Measurements from ENCODE around the gene APOE. TPM values are rescaled to one million over a fixed set of nuclear protein-coding genes. Genes with fewer than 3 reads are reported as not detected.

Gene APOE
- polyA plus RNA-seq, 1 donor = 77.8 TPM

DNA sequence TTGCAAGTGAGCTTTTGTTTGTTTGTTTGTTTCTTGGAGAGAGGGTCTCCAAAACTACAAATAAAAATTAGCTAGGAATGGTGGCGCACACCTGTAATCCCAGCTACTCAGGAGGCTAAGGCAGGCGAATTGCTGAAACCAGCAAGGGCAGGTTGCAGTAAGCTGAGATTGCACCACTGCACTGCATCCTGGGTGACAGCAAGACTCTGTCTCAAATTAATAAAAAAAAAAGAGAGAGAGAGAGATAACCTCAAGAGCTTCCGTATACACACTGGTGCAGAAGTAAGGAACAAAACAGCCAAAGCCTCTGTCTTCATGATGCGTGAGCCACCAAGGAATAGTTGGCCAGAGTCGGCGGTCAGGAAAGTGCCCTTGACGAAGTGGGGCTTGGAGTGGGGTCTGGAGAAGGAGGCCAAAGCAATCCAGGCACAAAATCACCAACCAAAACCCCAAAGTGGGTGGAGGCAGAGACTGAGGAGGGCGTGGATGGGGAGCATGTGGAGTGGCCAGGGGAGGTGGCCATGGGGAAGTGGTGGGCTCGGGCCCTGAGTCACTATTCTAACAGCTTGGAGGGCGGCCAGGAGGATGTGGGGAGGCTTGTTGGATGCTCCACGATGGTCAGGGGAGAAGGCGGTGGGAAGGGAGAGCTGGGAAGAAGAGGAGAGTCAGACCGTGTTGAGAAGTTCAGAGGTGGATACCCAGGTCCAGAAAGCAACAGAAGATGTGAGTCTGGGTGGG, 35.7 kb upstream of the APOE start:
- Histone ChIP-seq H3K36me3 (ENCODE audit: control insufficient read depth, insufficient read depth, low read length) (peaks cover 72% of the 10 kb centered on the region), H3K27me3 (ENCODE audit: control insufficient read depth, insufficient read depth, low read length) (no peaks in the 10 kb centered on the region), H3K4me1 (ENCODE audit: control insufficient read depth, insufficient read depth, low read length) (peaks cover 18% of the 10 kb centered on the region), H3K4me3 (ENCODE audit: low read length) (no peak overlapping the region), H3K9me3 (ENCODE audit: control insufficient read depth, low read depth, low read length) (no peaks in the 10 kb centered on the region), H3K27ac (ENCODE audit: low read length) (peak overlapping the region; percentile 64)
- no peak for DNase-seq
- WGBS (ENCODE audit: insufficient coverage, low lambda C conversion rate) = no CpG with 5 or more reads among the region's 13 CpGs

DNA sequence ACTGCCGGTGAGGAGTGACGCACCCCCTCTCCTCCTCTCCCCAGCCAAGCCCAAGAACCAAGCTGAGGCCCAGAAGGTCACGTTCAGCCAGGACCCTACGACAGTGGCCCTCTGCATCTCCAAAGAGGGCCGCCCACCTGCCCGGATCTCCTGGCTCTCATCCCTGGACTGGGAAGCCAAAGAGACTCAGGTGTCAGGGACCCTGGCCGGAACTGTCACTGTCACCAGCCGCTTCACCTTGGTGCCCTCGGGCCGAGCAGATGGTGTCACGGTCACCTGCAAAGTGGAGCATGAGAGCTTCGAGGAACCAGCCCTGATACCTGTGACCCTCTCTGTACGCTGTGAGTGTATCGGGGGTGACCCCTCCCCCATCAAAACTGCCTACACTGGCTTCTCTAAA, 33.8 kb upstream of the APOE start:
- Histone ChIP-seq H3K4me1 (ENCODE audit: control insufficient read depth, insufficient read depth, low read length) (peaks cover 27% of the 10 kb centered on the region), H3K36me3 (ENCODE audit: control insufficient read depth, insufficient read depth, low read length) (peaks cover 70% of the 10 kb centered on the region), H3K27ac (ENCODE audit: low read length) (no peak overlapping the region), H3K9me3 (ENCODE audit: control insufficient read depth, low read depth, low read length) (no peaks in the 10 kb centered on the region), H3K4me3 (ENCODE audit: low read length) (no peak overlapping the region), H3K27me3 (ENCODE audit: control insufficient read depth, insufficient read depth, low read length) (no peaks in the 10 kb centered on the region)
- no peak for DNase-seq
- WGBS (ENCODE audit: insufficient coverage, low lambda C conversion rate) = no CpG with 5 or more reads among the region's 14 CpGs

DNA sequence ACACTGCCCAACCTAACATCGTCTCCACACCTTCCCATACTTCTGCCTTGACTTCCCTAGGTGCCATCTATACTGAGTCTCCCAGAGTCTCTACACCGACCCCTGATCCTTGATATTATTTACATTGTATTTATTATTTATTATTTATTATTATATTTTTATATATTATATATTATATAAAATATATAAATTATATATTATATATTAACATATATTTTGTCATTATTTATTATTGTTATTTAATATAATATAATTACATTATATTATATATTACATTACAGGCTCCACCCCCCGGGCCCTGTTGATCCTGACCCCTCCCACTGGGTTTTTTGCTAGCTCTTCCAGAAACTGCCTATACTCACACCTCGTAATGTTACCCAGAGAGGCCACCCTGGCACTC, 32.9 kb upstream of the APOE start:
- Histone ChIP-seq H3K27ac (ENCODE audit: low read length) (no peak overlapping the region), H3K36me3 (ENCODE audit: control insufficient read depth, insufficient read depth, low read length) (peaks cover 73% of the 10 kb centered on the region), H3K4me3 (ENCODE audit: low read length) (no peak overlapping the region), H3K9me3 (ENCODE audit: control insufficient read depth, low read depth, low read length) (no peaks in the 10 kb centered on the region), H3K27me3 (ENCODE audit: control insufficient read depth, insufficient read depth, low read length) (no peaks in the 10 kb centered on the region), H3K4me1 (ENCODE audit: control insufficient read depth, insufficient read depth, low read length) (peaks cover 28% of the 10 kb centered on the region)
- 86% methylated on average over 1 of the region's 4 CpGs for WGBS (ENCODE audit: insufficient coverage, low lambda C conversion rate)
- no peak for DNase-seq

DNA sequence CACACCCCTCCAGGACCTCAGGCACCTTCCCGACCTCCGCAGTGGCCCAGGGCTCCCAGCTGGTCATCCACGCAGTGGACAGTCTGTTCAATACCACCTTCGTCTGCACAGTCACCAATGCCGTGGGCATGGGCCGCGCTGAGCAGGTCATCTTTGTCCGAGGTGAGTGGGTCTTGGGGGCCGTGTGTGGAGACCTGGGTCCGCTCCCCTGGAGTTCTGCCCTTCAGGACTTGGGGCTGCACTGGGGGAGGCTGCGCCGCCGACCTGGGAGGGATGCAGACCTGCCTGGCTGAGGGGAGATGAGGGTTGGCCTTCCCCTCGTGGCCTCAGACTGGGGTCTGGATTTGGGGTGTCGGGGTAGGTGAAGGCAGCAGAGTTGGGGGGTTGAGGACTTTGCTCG, 31.3 kb upstream of the APOE start:
- Histone ChIP-seq H3K4me1 (ENCODE audit: control insufficient read depth, insufficient read depth, low read length) (peaks cover 24% of the 10 kb centered on the region), H3K4me3 (ENCODE audit: low read length) (no peak overlapping the region), H3K36me3 (ENCODE audit: control insufficient read depth, insufficient read depth, low read length) (peaks cover 80% of the 10 kb centered on the region), H3K9me3 (ENCODE audit: control insufficient read depth, low read depth, low read length) (no peaks in the 10 kb centered on the region), H3K27me3 (ENCODE audit: control insufficient read depth, insufficient read depth, low read length) (no peaks in the 10 kb centered on the region), H3K27ac (ENCODE audit: low read length) (no peak overlapping the region)
- no peak for DNase-seq
- WGBS (ENCODE audit: insufficient coverage, low lambda C conversion rate) = 100% methylated on average over 2 of the region's 16 CpGs

DNA sequence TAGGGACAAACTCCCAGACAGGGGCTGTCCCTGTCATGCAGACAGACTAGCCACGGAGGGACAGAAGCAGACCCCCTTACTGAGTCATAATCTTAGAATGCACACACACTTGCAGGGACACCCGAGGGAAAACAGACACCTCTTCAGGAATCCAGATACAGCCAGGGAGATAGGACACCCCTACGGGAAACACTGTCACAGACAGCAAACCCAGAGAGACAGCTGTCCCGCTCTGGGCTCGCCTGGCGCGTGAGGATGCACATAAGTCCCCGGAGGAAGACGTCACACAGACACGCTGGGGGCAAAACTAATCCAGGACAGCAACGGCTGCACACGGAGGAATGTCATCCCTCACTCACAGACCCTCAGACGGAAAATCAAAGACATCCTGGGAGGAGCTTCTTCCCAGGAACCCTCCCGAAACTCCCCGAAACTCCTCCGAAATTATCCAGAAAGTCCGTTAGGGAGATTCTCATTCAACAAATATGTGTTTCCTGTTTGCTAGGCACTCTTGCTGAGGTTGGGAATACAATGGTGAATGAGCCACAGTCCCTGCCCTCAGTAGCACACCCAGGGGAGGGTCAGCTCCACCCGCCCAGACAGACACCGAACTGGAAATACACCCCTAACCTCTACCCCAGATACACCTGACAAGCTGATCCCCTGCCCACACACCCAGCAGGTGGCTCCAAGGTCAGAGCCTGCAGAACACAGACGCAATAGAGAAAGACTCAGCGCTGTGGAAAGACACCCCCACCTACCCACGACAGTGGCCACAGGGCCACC, 29.7 kb upstream of the APOE start:
- Histone ChIP-seq H3K4me3 (ENCODE audit: low read length) (no peak overlapping the region), H3K4me1 (ENCODE audit: control insufficient read depth, insufficient read depth, low read length) (peaks cover 15% of the 10 kb centered on the region), H3K36me3 (ENCODE audit: control insufficient read depth, insufficient read depth, low read length) (peaks cover 82% of the 10 kb centered on the region), H3K9me3 (ENCODE audit: control insufficient read depth, low read depth, low read length) (no peaks in the 10 kb centered on the region), H3K27me3 (ENCODE audit: control insufficient read depth, insufficient read depth, low read length) (no peaks in the 10 kb centered on the region), H3K27ac (ENCODE audit: low read length) (peak overlapping the region; percentile 22)
- no CpG with 5 or more reads among the region's 22 CpGs for WGBS (ENCODE audit: insufficient coverage, low lambda C conversion rate)
- peak; percentile 41 to 60 for DNase-seq

DNA sequence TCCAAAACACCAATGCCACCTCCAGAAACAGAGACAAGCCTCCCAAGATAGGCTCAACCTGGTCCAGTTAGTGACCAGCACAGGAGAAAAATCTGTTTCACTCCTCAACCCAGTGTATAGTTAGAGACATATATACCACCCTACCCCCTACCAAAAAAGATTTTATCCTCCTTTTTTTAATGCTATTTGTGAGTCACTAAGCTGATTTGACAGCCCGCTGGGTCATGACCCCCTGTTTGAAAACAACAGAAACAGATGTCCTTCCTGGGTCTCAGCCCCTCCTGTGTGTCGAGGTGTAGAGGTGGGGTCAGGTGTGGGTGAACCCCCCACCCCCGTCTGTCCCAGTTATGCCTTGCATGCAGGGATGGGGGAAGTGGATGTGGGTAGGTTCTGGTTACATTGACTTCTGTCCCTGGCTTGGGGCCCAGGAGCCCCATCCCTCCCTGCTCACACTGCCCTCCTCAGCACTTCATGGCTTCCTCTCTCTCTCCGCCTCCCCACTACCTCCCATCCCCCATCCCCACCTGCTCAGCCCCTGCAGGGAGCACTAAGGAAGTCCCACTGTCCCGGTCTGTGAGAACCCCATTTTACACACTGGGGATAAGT, 28.6 kb upstream of the APOE start:
- Histone ChIP-seq H3K4me3 (ENCODE audit: low read length) (no peak overlapping the region), H3K9me3 (ENCODE audit: control insufficient read depth, low read depth, low read length) (no peaks in the 10 kb centered on the region), H3K4me1 (ENCODE audit: control insufficient read depth, insufficient read depth, low read length) (peaks cover 15% of the 10 kb centered on the region), H3K36me3 (ENCODE audit: control insufficient read depth, insufficient read depth, low read length) (peaks cover 71% of the 10 kb centered on the region), H3K27me3 (ENCODE audit: control insufficient read depth, insufficient read depth, low read length) (no peaks in the 10 kb centered on the region), H3K27ac (ENCODE audit: low read length) (no peak overlapping the region)
- peak in 1 of 2 donors; percentile 40 for DNase-seq
- WGBS (ENCODE audit: insufficient coverage, low lambda C conversion rate) = 80% methylated on average over 1 of the region's 5 CpGs

DNA sequence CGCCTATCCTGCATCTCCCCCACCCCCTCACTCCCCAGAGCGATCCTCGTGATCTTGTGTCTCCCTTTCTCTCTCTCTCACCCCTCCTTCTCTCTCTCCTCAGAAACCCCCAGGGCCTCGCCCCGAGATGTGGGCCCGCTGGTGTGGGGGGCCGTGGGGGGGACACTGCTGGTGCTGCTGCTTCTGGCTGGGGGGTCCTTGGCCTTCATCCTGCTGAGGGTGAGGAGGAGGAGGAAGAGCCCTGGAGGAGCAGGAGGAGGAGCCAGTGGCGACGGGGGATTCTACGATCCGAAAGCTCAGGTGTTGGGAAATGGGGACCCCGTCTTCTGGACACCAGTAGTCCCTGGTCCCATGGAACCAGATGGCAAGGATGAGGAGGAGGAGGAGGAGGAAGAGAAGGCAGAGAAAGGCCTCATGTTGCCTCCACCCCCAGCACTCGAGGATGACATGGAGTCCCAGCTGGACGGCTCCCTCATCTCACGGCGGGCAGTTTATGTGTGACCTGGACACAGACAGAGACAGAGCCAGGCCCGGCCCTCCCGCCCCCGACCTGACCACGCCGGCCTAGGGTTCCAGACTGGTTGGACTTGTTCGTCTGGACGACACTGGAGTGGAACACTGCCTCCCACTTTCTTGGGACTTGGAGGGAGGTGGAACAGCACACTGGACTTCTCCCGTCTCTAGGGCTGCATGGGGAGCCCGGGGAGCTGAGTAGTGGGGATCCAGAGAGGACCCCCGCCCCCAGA, 27.3 kb upstream of the APOE start:
- DNase-seq = no peak
- no peaks in the 10 kb centered on the region for H3K9me3 ChIP-seq (ENCODE audit: control insufficient read depth, low read depth, low read length)
- 100% methylated on average over 2 of the region's 26 CpGs for WGBS (ENCODE audit: insufficient coverage, low lambda C conversion rate)
- H3K27me3 ChIP-seq (ENCODE audit: control insufficient read depth, insufficient read depth, low read length) = no peaks in the 10 kb centered on the region
- no peak overlapping the region for H3K4me3 ChIP-seq (ENCODE audit: low read length)
- H3K4me1 ChIP-seq (ENCODE audit: control insufficient read depth, insufficient read depth, low read length) = peaks cover 15% of the 10 kb centered on the region
- peaks cover 60% of the 10 kb centered on the region for H3K36me3 ChIP-seq (ENCODE audit: control insufficient read depth, insufficient read depth, low read length)
- H3K27ac ChIP-seq (ENCODE audit: low read length) = no peak overlapping the region

DNA sequence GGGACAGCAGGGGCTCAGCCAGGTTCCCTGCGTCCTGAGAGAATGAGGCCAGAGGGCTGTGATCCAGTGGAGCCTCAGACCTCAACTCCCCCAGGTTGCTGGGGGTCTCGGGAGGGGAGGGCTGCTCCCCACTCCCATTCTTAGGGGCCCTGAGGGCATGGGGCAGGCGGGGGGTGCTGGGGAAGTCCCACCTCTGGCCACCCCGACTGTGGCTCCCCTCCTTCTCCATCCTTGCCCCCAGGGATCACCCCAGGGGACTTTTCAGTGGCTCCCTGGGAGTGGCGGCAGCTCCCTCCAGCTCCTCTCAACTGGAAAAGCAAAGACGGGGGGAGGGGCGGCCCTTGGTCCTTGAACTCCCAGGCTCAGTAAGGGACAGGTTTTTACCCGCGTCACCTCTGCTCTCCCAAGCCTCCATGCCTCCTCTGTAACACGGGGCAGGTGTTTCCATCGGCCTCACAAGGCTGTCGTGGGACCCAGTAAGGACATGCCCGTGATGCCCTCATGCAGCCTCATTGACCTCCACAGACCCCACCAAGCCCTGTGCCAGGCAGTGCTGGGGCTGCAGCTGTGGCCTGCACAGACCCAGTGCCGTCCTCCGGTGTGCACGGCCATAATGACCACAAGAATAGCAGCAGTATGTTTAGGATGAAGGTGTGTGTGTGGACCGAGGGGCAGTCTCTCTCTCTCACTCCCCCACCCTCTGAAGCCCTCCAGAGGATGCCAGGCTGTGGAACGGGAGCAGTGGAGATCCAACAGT, 26.1 kb upstream of the APOE start:
- Histone ChIP-seq H3K9me3 (ENCODE audit: control insufficient read depth, low read depth, low read length) (no peaks in the 10 kb centered on the region), H3K4me1 (ENCODE audit: control insufficient read depth, insufficient read depth, low read length) (peaks cover 15% of the 10 kb centered on the region), H3K36me3 (ENCODE audit: control insufficient read depth, insufficient read depth, low read length) (peaks cover 56% of the 10 kb centered on the region), H3K4me3 (ENCODE audit: low read length) (no peak overlapping the region), H3K27ac (ENCODE audit: low read length) (no peak overlapping the region), H3K27me3 (ENCODE audit: control insufficient read depth, insufficient read depth, low read length) (no peaks in the 10 kb centered on the region)
- DNase-seq = no peak
- WGBS (ENCODE audit: insufficient coverage, low lambda C conversion rate) = no CpG with 5 or more reads among the region's 18 CpGs

DNA sequence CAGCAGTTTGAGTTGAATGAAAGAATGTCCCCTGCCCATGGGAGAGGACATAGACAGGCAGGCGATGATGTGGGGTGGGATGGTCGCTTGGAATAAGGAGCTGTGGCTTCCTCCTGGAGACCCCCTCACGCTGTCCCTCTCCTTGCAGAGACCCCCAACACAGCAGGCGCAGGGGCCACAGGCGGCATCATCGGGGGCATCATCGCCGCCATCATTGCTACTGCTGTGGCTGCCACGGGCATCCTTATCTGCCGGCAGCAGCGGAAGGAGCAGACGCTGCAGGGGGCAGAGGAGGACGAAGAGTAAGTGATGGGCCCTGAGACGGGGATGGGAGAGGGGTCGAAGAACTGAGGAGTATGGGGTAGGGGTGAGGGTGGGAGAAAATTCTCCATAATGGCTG, 23.5 kb upstream of the APOE start:
- WGBS (ENCODE audit: insufficient coverage, low lambda C conversion rate) = no CpG with 5 or more reads among the region's 15 CpGs
- no peaks in the 10 kb centered on the region for H3K27me3 ChIP-seq (ENCODE audit: control insufficient read depth, insufficient read depth, low read length)
- peaks cover 4% of the 10 kb centered on the region for H3K4me1 ChIP-seq (ENCODE audit: control insufficient read depth, insufficient read depth, low read length)
- no peak for DNase-seq
- no peak overlapping the region for H3K27ac ChIP-seq (ENCODE audit: low read length)
- peaks cover 50% of the 10 kb centered on the region for H3K36me3 ChIP-seq (ENCODE audit: control insufficient read depth, insufficient read depth, low read length)
- H3K4me3 ChIP-seq (ENCODE audit: low read length) = no peak overlapping the region
- H3K9me3 ChIP-seq (ENCODE audit: control insufficient read depth, low read depth, low read length) = no peaks in the 10 kb centered on the region

Data from large intestine (tissue), 3 donors.